ENCODE data around the gene SUPT3H. TPM values are rescaled to one million over a fixed set of nuclear protein-coding genes. Genes with fewer than 3 reads are reported as not detected.

The SUPT3H gene
- total and polyA plus RNA-seq, 12 donors = 2.1 to 6.2 (median 3.5) TPM

GRCh38 chr6:44854712-44855443 lies 522.9 kb downstream of the SUPT3H start:
- no peak for TF ChIP-seq CTCF (IDR thresholded peaks at IDR 0.05)
- ATAC-seq = peak in 1 of 8 donors; percentile 21
- intact Hi-C loops (cut with DNase I) = no loop called here
- H3K27ac ChIP-seq = no peak overlapping the region
- no peak overlapping the region for H3K4me3 ChIP-seq
- H3K27me3 ChIP-seq = no peaks in the 10 kb centered on the region
- H3K4me1 ChIP-seq = peaks cover 0 to 18% (median 10%) of the 10 kb centered on the region in 9 donors
- WGBS, 2 donors = 66 to 74% methylated on average over 2 of the region's 2 CpGs
- no peaks in the 10 kb centered on the region for H3K9me3 ChIP-seq
- no peaks in the 10 kb centered on the region for H3K36me3 ChIP-seq
- DNase-seq = no peak

- WGBS, 2 donors = 84 to 86% methylated on average over 1 of the region's 1 CpG
- no peak overlapping the region for H3K4me3 ChIP-seq
- peak in 1 of 8 donors; percentile 59 for ATAC-seq
- H3K9me3 ChIP-seq = no peaks in the 10 kb centered on the region
- peak overlapping the region in 3 of 10 donors; percentile 8 to 63 (median 34) for H3K27ac ChIP-seq
- intact Hi-C loops (cut with DNase I) = no loop called here
- no peak for DNase-seq
- H3K4me1 ChIP-seq = peaks cover 0 to 12% (median 5%) of the 10 kb centered on the region in 9 donors
- no peaks in the 10 kb centered on the region for H3K27me3 ChIP-seq
- no peak for TF ChIP-seq CTCF (IDR thresholded peaks at IDR 0.05)
- no peaks in the 10 kb centered on the region for H3K36me3 ChIP-seq
These were observed 526.6 kb downstream of the SUPT3H start for GRCh38 chr6:44851176-44851575.

GRCh38 chr6:44850312-44850711 lies 527.4 kb downstream of the SUPT3H start:
- Histone ChIP-seq H3K36me3 (no peaks in the 10 kb centered on the region), H3K27ac (peak overlapping the region in 2 of 10 donors; percentile 34 to 63), H3K9me3 (no peaks in the 10 kb centered on the region), H3K4me3 (no peak overlapping the region), H3K27me3 (no peaks in the 10 kb centered on the region), H3K4me1 (peaks cover 0 to 3% (median 0%) of the 10 kb centered on the region in 9 donors)
- intact Hi-C loops (cut with DNase I) = no loop called here
- TF ChIP-seq CTCF (IDR thresholded peaks at IDR 0.05) = no peak
- peak in 1 of 8 donors; percentile 24 for ATAC-seq
- DNase-seq = no peak

- ATAC-seq (no peak), DNase-seq (no peak)
- peak overlapping the region in 1 of 10 donors; percentile 63 for H3K27ac ChIP-seq
- H3K9me3 ChIP-seq = no peaks in the 10 kb centered on the region
- TF ChIP-seq CTCF (IDR thresholded peaks at IDR 0.05) = no peak
- H3K4me1 ChIP-seq = peaks cover 0 to 3% (median 0%) of the 10 kb centered on the region in 9 donors
- intact Hi-C loops (cut with DNase I) = no loop called here
- WGBS, 2 donors = 77 to 87% methylated on average over 1 of the region's 1 CpG
- no peaks in the 10 kb centered on the region for H3K36me3 ChIP-seq
- H3K27me3 ChIP-seq = no peaks in the 10 kb centered on the region
- no peak overlapping the region for H3K4me3 ChIP-seq
These were observed 527.9 kb downstream of the SUPT3H start for GRCh38 chr6:44849806-44850205.

Data from heart right ventricle (tissue), 16 donors.